MM.1S (cell line): ENCODE results near the gene IL1A.

ENCODE experiments used
- DNase-seq: peaks from one replicate; pipeline ENCODE4 v3.0.0-alpha.2; 2015
- H2AFZ ChIP-seq: fragments of 300-600 bp; sonication (generic); 2 replicates; pipeline ENCODE4 v1.6.0; 2016; ENCODE audit warnings: antibody characterized with exemption, low read length
- H3F3A ChIP-seq: fragments of 300-600 bp; sonication (generic); 2 replicates; pipeline ENCODE4 v1.6.1; 2016; ENCODE audit warnings: mild to moderate bottlenecking, antibody characterized with exemption, low read length, moderate library complexity, mixed read lengths; ENCODE audit not compliant: insufficient read depth
- H3K27ac ChIP-seq: fragments of 300-600 bp; sonication (generic); 2 replicates; pipeline ENCODE4 v1.5.1; 2016; ENCODE audit warnings: mild to moderate bottlenecking, low read length
- H3K27me3 ChIP-seq: fragments of 300-600 bp; sonication (generic); replicated peaks from 2 replicates; pipeline ENCODE4 v1.6.0; 2016; ENCODE audit warnings: low read length; ENCODE audit not compliant: insufficient read depth
- H3K36me3 ChIP-seq: fragments of 300-600 bp; sonication (generic); replicated peaks from 2 replicates; pipeline ENCODE4 v1.6.1; 2016; ENCODE audit warnings: mild to moderate bottlenecking, low read length, mixed read lengths; ENCODE audit not compliant: insufficient read depth
- H3K4me1 ChIP-seq: fragments of 300-600 bp; sonication (generic); 2 replicates; pipeline ENCODE4 v1.6.1; 2016; ENCODE audit warnings: low read length, mixed read lengths
- H3K4me2 ChIP-seq: fragments of 300-600 bp; sonication (generic); 2 replicates; pipeline ENCODE4 v1.6.0; 2016; ENCODE audit warnings: low read depth, low read length
- H3K4me3 ChIP-seq: fragments of 300-600 bp; sonication (generic); 2 replicates; pipeline ENCODE4 v1.5.1; 2016; ENCODE audit warnings: low read length, mixed read lengths
- H3K79me2 ChIP-seq: fragments of 300-600 bp; sonication (generic); 2 replicates; pipeline ENCODE4 v1.6.1; 2016; ENCODE audit warnings: mixed run types, low read length, mixed read lengths
- H3K9ac ChIP-seq: fragments of 300-600 bp; sonication (generic); 2 replicates; pipeline ENCODE4 v1.6.1; 2016; ENCODE audit warnings: low read length, mixed read lengths
- H3K9me2 ChIP-seq: fragments of 300-600 bp; sonication (generic); replicated peaks from 2 replicates; pipeline ENCODE4 v1.6.1; 2016; ENCODE audit warnings: mild to moderate bottlenecking, low read length, mixed read lengths; ENCODE audit not compliant: insufficient read depth
- H3K9me3 ChIP-seq: fragments of 300-600 bp; sonication (generic); replicated peaks from 2 replicates; pipeline ENCODE4 v1.6.1; 2016; ENCODE audit warnings: mild to moderate bottlenecking, low read length, mixed read lengths; ENCODE audit not compliant: insufficient read depth
- H4K20me1 ChIP-seq: fragments of 300-600 bp; sonication (generic); 2 replicates; pipeline ENCODE4 v1.6.1; 2016; ENCODE audit warnings: mild to moderate bottlenecking, low read length, moderate library complexity, mixed read lengths; ENCODE audit not compliant: insufficient read depth
- EZH2 ChIP-seq: fragments of 300-600 bp; sonication (generic); optimal IDR thresholded peaks from 2 replicates; pipeline ENCODE3; 2017; ENCODE audit warnings: low read depth, mild to moderate bottlenecking, antibody characterized with exemption, low read length, mixed read lengths
- EZH2phosphoT487 ChIP-seq: fragments of 300-600 bp; sonication (generic); IDR thresholded peaks from 2 replicates; pipeline ENCODE4 v1.6.1; 2018; ENCODE audit warnings: antibody characterized with exemption, low read length
- TF ChIP-seq, protein P1 (sequence below): fragments of 300-600 bp; sonication (generic); IDR thresholded peaks from 2 replicates; pipeline ENCODE4 v1.5.1; 2016; ENCODE audit warnings: antibody characterized with exemption, low read length, mixed read lengths

Gene IL1A

DNA sequence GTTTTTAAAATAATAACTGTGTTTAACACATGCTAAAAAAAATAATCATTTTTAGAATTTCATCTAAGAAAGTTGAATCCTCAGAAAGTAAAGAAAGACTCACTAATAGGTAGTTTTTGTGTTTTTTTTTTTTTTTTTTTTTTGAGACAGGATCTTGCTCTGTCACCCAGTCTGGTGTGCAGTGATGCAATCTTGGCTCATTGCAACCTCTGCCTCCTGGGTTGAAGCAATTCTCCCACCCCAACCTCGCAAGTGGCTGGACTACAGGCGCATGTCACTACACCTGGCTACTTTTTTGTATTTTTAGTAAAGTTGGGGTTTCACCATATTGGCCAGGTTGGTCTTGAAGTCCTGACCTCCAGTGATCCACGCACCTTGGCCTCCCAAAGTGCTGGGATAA is 27.0 kb downstream of the IL1A start:
- H3K27ac ChIP-seq, result no peak overlapping the region
- H3K4me3 ChIP-seq, result no peak overlapping the region
- H3K36me3 ChIP-seq, result peaks cover 34% of the 10 kb centered on the region
- H3K79me2 ChIP-seq, result peaks cover 61% of the 10 kb centered on the region
- no peak overlapping the region for H3K9ac ChIP-seq
- no peaks in the 10 kb centered on the region for H3K4me1 ChIP-seq
- no peaks in the 10 kb centered on the region for H4K20me1 ChIP-seq
- H3F3A ChIP-seq, result no peaks in the 10 kb centered on the region
- no peaks in the 10 kb centered on the region for H3K27me3 ChIP-seq
- no peaks in the 10 kb centered on the region for H3K9me3 ChIP-seq
- H2AFZ ChIP-seq, result no peak overlapping the region
- no peak overlapping the region for H3K4me2 ChIP-seq
- H3K9me2 ChIP-seq, result no peaks in the 10 kb centered on the region
- TF ChIP-seq EZH2 (no peak), EZH2phosphoT487 (no peak)
- TF ChIP-seq, protein P1, sequence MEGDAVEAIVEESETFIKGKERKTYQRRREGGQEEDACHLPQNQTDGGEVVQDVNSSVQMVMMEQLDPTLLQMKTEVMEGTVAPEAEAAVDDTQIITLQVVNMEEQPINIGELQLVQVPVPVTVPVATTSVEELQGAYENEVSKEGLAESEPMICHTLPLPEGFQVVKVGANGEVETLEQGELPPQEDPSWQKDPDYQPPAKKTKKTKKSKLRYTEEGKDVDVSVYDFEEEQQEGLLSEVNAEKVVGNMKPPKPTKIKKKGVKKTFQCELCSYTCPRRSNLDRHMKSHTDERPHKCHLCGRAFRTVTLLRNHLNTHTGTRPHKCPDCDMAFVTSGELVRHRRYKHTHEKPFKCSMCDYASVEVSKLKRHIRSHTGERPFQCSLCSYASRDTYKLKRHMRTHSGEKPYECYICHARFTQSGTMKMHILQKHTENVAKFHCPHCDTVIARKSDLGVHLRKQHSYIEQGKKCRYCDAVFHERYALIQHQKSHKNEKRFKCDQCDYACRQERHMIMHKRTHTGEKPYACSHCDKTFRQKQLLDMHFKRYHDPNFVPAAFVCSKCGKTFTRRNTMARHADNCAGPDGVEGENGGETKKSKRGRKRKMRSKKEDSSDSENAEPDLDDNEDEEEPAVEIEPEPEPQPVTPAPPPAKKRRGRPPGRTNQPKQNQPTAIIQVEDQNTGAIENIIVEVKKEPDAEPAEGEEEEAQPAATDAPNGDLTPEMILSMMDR, result no peak
- DNase-seq, result no peak

GRCh38 chr2:112756207-112756606 is 28.1 kb downstream of the IL1A start:
- H3K4me3 ChIP-seq, result no peak overlapping the region
- H3K9ac ChIP-seq, result no peak overlapping the region
- H3K9me3 ChIP-seq, result no peaks in the 10 kb centered on the region
- no peak for TF ChIP-seq EZH2phosphoT487
- no peak for TF ChIP-seq EZH2
- TF ChIP-seq, protein P1, result no peak
- no peaks in the 10 kb centered on the region for H3K27me3 ChIP-seq
- H3K9me2 ChIP-seq, result no peaks in the 10 kb centered on the region
- no peak overlapping the region for H3K4me2 ChIP-seq
- no peaks in the 10 kb centered on the region for H4K20me1 ChIP-seq
- H3F3A ChIP-seq, result no peaks in the 10 kb centered on the region; the same call in 1 of the 2 replicates
- H3K79me2 ChIP-seq, result peaks cover 55% of the 10 kb centered on the region
- no peak overlapping the region for H3K27ac ChIP-seq
- H3K36me3 ChIP-seq, result peaks cover 37% of the 10 kb centered on the region
- no peaks in the 10 kb centered on the region for H3K4me1 ChIP-seq
- no peak for DNase-seq
- H2AFZ ChIP-seq, result no peak overlapping the region

DNA sequence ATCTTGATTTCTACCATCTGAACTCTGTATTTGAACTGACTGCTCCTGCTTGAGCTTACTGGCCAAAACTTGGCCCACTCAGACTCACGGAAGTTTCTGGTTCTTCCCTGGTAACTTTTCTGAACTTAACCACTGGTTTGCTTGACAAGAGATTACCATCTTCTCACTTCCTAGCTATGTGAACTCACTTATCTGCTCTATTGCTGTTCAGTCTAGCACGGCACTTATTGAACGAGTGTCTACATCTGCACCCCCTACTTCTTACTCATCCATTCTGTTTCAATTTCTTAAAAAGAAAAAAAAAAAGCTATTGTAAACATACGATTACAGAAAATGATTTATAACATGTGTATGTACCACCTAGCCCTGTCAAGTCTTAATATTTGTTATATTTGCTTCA is 28.8 kb downstream of the IL1A start:
- Histone ChIP-seq H3K27me3 (no peaks in the 10 kb centered on the region), H3K9ac (no peak overlapping the region), H3K36me3 (peaks cover 39% of the 10 kb centered on the region), H3K4me3 (no peak overlapping the region), H3F3A (peaks cover 3% of the 10 kb centered on the region; the same call in 1 of the 2 replicates), H3K9me3 (no peaks in the 10 kb centered on the region), H3K9me2 (no peaks in the 10 kb centered on the region), H3K4me2 (no peak overlapping the region), H3K79me2 (peaks cover 55% of the 10 kb centered on the region), H2AFZ (no peak overlapping the region), H3K27ac (no peak overlapping the region), H3K4me1 (no peaks in the 10 kb centered on the region), H4K20me1 (no peaks in the 10 kb centered on the region)
- no peak for DNase-seq
- TF ChIP-seq EZH2phosphoT487, result no peak
- TF ChIP-seq, protein P1, result no peak
